Skin epidermis (tissue), 12 donors: ENCODE results near the gene RABGAP1L.
"Not testable (repeated sequence)": the region's sequence is repeated elsewhere in the genome, so short reads cannot be mapped to it uniquely, and the experiment has no call there.

Experiments used
- H3K27ac ChIP-seq, 21 experiments: fragments of 200-600 bp; sonication (generic) in 11 of 21; one replicate each; pipeline ENCODE4 v1.5.0; 2020; ENCODE audit warnings: mild to moderate bottlenecking in 3 of 21, inconsistent platforms in 2 of 21, moderate library complexity in 2 of 21
- H3K4me3 ChIP-seq, 7 experiments: fragments of 200-600 bp; sonication (generic) in 2 of 7; one replicate each; pipeline ENCODE4 v1.5.0; 2020; ENCODE audit warnings: inconsistent platforms in 2 of 7, mild to moderate bottlenecking in 2 of 7, moderate library complexity in 1 of 7

Gene RABGAP1L

DNA sequence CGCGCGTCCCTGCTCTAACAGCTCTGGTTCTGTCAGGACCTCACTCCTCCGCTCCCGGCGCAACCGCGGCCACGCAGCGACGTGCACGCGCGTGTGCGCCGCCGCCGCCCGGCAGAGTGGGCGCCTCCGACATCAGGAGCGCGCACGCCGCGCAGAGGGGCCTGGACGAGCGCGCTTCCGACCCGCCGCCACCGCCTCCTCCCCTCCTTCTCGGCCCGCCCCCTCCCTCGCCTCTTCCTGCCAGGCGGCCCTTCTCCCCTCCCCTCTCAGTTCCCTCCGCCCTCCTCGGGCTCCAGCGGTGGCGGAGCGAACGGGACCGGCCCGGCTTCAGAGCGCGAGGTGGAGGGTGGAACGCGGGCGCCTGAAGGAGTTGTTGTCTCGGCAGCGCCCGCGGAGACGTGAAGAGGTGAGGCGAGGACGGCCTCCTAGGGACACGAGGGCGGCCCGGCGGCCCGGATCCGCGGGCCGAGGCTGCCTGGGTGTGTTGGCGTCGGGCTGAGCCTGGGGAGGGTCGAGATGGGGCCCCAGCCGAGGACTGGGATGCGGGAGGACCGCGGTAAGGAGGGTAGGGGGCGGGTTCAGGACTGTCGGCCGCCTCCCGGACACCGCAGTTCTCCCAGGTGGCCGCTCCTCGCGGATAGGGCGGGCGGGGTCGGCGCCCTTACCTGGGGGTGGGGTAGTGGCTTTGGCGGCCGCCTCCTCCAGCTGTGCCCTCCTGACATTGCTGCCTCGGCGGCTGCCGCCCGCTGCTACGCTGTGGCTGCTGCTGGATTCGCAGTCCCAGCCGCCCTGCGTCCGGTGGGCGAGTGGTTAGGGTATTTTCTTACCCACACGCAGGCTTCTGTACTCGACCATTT is at the start of gene RABGAP1L:
Gene RABGAP1L (plus strand): TSS at position 269 of the 857 bp plus-strand sequence.
- peak within 1 kb of the TSS; percentile 50 to 95 (median 91) for H3K27ac ChIP-seq
- H3K4me3 ChIP-seq, result peak within 1 kb of the TSS; percentile 80 to 98 (median 90)

DNA sequence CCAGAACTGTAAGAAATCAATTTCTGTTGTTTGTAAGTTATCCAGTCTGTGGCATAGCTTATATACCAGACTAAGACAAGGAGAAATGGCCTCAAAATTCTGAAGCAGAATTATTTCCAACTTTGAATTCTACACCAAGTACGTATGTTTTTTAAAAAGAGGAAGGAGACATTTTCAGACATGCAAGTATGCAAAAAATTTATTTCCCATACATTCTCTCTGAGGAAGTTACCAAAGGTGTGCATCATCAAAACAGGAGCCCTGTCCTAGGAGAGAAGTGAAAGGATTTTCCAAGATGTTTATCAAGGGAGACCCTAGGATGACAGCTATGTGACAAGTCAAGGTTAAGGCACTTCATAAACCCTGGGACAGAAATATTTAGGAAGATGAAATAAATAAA is 49.3 kb upstream of the RABGAP1L start:
- Histone ChIP-seq H3K27ac (no peak overlapping the region), H3K4me3 (no peak overlapping the region)

- H3K4me3 ChIP-seq, result no peak overlapping the region
- no peak overlapping the region for H3K27ac ChIP-seq
These were observed 46.7 kb upstream of the RABGAP1L start for GRCh38 chr1:174112489-174113162.

DNA sequence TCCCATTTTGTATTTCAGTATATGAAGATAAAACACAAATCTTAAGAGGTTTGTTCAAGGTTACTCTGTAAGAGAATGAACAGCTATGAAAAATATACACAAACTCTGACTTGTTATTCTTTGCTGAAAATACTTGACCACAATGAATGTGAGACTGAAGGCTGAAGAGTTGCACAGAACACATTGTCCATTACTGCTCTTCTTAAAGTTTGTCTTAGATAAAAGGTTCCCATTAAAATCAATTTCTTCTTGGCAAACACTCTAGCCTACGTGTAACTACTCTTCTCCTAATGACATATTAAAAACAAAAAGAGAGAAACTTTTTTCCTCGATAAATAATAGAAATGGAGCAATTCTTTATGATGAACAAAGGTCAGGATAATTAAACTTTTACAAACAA is 45.2 kb upstream of the RABGAP1L start:
- Histone ChIP-seq H3K27ac (no peak overlapping the region), H3K4me3 (no peak overlapping the region)

- Histone ChIP-seq H3K27ac (no peak overlapping the region), H3K4me3 (no peak overlapping the region)
These were observed 44.4 kb upstream of the RABGAP1L start for GRCh38 chr1:174114788-174115448.

- Histone ChIP-seq H3K27ac (no peak overlapping the region), H3K4me3 (no peak overlapping the region)
These were observed 43.3 kb upstream of the RABGAP1L start for GRCh38 chr1:174116042-174116441.

GRCh38 chr1:174118751-174119150 is 40.6 kb upstream of the RABGAP1L start:
- no peak overlapping the region for H3K27ac ChIP-seq
- no peak overlapping the region for H3K4me3 ChIP-seq

- H3K4me3 ChIP-seq, H3K27ac ChIP-seq: not testable (repeated sequence)
These were observed 37.0 kb upstream of the RABGAP1L start for GRCh38 chr1:174122318-174122717.

GRCh38 chr1:174123843-174124242 is 35.5 kb upstream of the RABGAP1L start:
- H3K4me3 ChIP-seq, result no peak overlapping the region

GRCh38 chr1:174127176-174127575 is 32.1 kb upstream of the RABGAP1L start:
- H3K27ac ChIP-seq, H3K4me3 ChIP-seq: not testable (repeated sequence)

More at GRCh38 chr1:174123843-174124242, 35.5 kb upstream of the RABGAP1L start:
- H3K27ac ChIP-seq, result no peak overlapping the region

- Histone ChIP-seq H3K4me3 (no peak overlapping the region), H3K27ac (no peak overlapping the region)
These were observed 28.2 kb upstream of the RABGAP1L start for GRCh38 chr1:174131032-174131638.

GRCh38 chr1:174134003-174134659 is 25.2 kb upstream of the RABGAP1L start:
- no peak overlapping the region for H3K4me3 ChIP-seq
- H3K27ac ChIP-seq, result no peak overlapping the region

DNA sequence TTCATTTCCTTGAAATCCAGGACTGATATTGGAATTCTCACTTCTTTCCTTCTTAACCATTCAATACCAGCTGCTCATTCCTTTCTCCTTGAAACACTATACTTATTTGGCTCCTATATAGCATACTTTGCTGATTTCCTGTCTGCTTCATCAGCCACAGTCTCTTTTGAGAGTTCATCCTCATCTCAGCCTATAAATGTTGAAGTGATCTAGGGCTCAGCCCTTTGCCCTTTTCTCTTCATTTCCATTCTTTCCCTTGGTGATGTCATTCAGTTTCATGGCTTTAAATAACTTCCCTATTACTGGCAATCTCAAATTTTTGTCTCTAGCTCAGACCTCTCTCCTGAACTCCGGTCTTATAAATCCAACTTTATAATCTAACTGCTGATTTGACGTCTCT is 24.1 kb upstream of the RABGAP1L start:
- Histone ChIP-seq H3K27ac (no peak overlapping the region), H3K4me3 (no peak overlapping the region)

DNA sequence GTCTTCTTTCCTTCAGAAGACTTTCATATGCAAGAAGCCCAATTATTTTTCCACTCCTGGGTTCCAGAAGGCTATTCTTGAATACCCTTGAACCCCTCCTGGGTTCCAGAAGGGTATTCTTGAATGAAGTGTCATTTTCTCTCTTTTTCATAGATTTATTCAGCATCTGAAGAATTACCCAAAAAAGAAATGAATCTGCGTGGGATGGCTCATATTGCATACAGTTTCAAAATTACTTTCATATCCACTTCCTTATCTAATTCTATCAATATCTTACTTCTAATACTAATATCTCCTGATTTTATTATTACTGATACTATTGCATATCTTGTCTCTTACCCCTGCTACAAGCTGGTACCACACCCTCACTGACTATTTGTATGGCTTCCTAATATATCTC is 22.6 kb upstream of the RABGAP1L start:
- no peak overlapping the region for H3K4me3 ChIP-seq
- H3K27ac ChIP-seq, result no peak overlapping the region

GRCh38 chr1:174142836-174143235 is 16.5 kb upstream of the RABGAP1L start:
- H3K27ac ChIP-seq, result no peak overlapping the region
- no peak overlapping the region for H3K4me3 ChIP-seq

GRCh38 chr1:174143727-174144396 is 15.5 kb upstream of the RABGAP1L start:
- H3K27ac ChIP-seq, H3K4me3 ChIP-seq: not testable (repeated sequence)

DNA sequence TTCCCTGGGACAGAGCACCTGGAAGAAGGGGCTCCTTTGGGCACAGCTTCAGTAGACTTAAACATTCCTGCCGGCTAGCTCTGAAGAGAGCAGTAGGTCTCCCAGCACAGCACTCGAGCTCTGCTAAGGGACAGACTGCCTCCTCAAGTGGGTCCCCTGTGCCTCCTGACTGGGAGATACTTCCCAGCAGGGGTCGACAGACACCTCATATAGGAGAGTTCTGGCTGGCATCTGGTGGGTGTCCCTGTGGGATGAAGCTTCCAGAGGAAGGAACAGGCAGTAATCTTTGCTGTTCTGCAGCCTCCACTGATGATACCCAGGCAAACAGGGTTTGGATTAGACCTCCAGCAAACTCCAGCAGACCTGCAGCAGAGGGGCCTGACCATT is 14.9 kb upstream of the RABGAP1L start:
- not testable (repeated sequence) for H3K4me3 ChIP-seq, H3K27ac ChIP-seq

DNA sequence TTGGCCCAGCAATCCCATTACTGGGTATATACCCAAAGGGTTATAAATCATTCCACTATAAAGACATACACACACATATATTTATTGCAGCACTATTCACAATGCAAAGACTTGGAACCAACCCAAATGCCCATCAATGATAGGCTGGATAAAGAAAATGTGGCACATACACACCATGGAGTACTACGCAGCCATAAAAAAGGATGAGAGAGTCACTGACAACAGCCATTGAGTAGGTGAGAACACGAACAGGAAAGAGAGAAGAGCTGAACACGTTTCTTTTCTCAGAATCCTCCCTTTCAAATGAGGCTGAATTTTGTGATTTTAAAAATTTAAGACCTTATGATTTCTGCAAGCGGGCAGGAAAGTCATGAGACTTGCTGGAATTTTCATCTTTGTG is 10.1 kb upstream of the RABGAP1L start:
- H3K27ac ChIP-seq, result no peak overlapping the region
- no peak overlapping the region for H3K4me3 ChIP-seq

DNA sequence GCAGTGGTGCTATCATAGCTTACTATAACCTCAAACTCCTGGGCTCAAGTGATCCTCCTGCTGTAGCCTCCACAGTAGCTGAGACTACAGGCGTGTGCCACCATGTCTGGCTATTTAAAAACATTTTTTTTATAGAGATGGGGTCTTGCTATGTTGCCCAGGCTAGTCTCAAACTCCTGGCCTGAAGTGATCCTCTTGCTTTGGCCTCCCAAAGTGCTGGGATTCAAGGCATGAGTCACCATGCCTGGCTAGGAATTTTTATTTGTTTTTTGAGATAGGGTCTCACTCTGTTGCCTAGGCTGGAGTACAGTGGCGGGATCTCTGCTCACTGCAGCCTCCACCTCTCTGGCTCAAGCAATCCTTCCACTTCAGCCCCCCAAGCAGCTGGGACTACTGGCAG is 8.8 kb upstream of the RABGAP1L start:
- Histone ChIP-seq H3K4me3 (no peak overlapping the region), H3K27ac (no peak overlapping the region)
